ENCODE results near the gene LBHD2. TPM values are rescaled to one million over a fixed set of nuclear protein-coding genes. Genes with fewer than 3 reads are reported as not detected.
"Not testable (repeated sequence)": the region's sequence is repeated elsewhere in the genome, so short reads cannot be mapped to it uniquely, and the experiment has no call there.

LBHD2 gene
- total RNA-seq, 1 experiment from 2014 or later: not detected

GRCh38 chr14:103103461-103104388 is 19.7 kb downstream of the LBHD2 start:
- DNase-seq (ENCODE audit: low read depth): peak; percentile 82

DNA sequence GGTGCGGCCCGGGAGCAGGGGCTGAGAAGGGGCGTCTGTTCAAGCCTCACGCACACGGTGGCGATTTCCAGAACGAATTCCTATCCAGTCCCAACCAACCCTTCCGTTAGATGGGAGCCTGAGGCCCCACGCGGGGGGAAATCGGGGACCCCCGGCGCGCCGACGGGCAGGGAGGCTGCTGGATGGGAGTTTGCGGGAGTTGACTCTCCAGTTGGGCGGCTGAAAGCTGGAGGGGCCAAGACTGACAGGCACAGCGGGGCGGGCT is 20.3 kb downstream of the LBHD2 start:
- DNase-seq (ENCODE audit: low read depth): no peak

DNA sequence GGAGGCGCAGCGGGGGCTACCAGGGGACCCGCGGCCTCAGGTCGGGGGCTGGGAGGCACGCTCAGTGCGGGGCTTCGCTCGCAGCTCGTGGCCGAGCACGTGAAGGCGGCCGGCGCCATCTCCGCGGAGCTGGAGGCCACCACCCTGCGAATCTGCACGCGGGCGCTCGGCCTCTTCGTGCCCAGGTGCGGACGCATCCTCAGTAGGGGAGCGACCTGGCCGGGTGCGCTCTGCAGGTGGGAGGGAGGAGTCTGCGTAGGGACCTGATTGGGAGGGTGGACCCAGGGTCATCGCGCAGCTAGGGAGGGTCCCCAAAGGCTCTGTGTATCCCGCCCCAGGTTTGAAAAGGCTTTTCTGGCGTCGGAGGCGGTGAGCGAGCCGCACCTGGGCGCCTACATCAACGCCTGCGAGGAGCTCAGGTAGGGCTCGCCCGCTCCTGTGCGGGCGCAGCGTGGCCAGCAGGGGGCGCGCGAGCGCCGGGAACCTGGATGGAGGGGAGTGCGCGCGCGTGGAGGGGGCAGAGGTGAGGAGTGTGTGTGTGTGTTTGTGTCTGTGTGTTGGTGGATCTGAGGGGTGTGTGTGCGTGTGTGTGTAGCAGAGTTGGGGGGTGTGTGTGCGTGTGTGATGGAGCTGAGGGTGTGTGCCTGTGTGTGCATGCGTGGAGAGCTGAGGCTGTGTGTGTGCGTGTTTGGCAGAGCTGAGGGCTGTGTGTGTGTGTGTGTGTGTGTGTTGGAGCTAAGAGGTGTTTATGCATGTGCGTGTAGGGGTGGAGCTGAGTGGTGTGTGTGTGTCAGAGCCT is 20.8 kb downstream of the LBHD2 start:
- DNase-seq (ENCODE audit: low read depth): peak; percentile 36

GRCh38 chr14:103105580-103106150 is 21.7 kb downstream of the LBHD2 start:
- peak; percentile 49 for DNase-seq (ENCODE audit: low read depth)

DNA sequence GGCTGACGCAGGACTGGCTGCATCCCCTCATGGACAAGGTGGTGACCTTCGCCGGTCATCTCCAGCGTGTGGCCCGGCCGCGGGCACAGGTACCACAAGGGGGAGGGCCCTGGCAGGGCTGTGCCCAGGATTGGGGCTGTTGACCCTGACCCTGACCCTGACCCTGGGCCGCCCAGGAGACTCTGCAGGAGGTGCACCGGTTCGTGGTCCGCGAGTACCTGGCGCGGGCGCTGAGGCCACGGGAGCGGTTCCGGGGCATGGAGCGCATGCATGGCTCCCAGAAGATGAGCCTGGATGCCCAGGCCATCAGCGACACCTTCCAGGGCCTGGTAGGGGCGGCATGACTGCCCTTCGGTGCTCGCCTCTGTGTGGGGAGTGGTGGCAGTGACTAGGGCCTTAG is 23.4 kb downstream of the LBHD2 start:
- DNase-seq (ENCODE audit: low read depth): no peak

GRCh38 chr14:103107941-103108748 is 24.1 kb downstream of the LBHD2 start:
- DNase-seq (ENCODE audit: low read depth): no peak

DNA sequence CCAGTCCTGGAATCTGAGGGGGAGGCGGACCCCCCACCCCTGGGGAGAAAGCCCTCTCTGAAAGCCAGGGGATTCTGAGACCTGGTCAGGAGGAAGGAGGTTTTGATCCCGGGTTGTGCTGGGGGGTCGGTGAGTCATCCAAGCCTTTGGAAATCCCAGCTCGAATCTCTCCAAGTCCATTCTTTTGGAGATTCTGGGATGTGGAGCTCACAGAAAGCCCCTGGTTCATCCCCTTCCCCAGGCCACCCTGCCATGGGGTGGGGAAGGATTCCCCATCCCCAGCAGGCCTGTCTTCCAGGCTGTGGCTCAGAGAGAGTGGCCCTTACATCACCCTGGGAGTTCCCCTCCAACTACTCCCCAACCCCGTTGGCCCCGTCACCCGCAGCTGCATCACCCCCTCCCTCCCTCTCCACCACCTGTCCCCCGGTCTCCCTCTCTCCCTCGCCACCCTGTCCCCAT is 24.8 kb downstream of the LBHD2 start:
- peak; percentile 77 for DNase-seq (ENCODE audit: low read depth)

- peak; percentile 93 for DNase-seq (ENCODE audit: low read depth)
Observed at GRCh38 chr14:103109535-103110441, 25.8 kb downstream of the LBHD2 start.

DNA sequence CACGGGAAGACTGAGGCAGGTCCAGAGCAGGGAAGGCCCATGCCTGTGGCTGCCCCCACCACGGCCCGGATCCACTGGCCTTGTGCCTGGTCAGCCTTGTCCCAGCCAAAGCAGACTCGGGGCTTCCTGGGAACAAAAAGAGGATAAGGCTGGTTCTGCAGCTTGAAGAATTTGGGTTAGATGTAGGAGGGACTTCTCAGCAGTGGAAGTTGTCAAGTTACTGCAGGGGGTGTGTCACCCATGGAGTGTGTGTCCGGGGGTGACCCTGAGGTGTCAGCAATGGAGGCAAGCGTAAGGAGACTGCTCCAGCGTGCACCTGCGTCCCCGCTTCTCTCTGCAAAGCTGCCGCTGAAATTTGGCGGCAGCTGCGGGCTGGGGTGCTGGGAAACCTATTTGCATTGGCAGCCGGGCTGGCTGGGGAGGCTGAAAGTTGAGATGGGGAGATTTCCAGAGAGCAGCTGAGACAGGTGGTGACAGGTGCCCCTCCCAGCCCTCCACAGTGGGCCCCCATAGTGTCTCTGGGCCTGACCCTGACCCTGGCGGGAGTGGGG is 26.7 kb downstream of the LBHD2 start:
- DNase-seq (ENCODE audit: low read depth): peak; percentile 41

DNA sequence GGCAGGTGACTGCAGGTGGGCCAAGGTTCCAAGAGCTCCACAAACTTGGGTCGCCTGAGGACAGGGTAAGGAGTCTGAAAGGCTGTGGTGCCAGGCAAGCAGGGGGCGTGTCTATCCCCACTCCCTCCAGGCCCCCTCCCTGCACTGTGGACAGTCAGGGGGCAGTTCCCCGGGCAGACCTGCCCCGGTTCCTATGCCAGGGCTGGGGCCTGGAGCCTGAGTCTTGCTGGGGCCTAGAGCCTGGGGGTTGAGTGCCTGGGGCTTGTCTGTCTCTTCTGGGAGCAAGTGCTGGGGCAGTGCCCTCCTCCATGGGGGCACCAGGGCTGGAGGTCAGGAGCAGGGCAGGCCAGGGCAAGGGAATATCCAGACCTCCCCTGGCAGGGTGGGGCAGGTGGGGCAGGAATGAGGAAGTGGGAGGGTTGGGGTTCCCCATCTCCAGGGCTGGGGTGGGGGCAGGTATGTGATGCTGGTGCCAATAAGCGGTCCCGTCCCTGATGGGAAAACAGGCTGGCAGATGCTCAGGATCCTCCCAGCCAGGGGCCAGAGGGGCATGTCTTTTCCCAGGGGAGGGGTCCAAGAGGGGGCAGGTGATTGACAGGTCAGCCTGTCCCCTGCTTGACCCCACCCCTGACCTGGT is 27.3 kb downstream of the LBHD2 start:
- no peak for DNase-seq (ENCODE audit: low read depth)

DNA sequence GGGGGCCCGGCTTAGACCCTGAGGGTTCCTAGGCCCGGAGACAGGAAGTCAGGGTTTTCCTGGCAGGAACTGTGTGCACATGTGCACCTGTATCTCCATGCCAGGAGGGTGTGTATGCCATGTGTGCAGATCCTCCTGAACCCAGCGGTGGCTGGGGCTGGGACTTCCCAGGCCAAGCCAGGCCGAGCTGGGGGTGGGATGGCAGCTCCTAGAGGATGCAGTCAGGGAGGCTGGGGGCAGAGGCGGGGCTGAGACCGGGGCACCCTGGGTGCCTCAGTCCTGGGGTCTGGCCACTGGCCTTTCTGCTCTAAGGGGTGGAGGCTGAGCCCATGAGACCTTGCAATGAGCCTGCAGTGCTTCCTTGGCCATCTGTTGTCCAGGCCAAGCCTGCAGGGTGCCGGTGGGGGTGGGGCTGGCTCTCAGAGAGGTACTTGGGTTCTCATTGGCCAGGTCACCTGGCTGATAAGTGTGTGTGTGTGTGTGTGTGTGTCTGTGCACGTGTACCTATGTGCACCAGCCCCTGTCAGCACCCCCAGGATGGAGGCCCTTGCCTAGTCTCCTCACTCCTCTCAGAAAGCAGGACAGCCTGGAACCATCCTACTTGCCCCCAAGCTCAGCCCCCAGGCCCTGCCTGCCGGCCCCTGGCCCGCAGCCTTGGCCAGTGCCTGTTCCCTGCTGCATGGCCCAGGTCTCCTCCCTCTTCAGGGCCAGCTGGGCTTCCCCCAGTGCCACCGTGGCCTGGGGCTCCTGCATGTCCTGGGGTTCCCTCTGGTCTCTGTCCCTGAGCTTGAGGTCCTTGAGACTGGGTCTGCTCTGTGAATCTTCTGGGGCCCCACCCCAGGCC is 28.6 kb downstream of the LBHD2 start:
- DNase-seq (ENCODE audit: low read depth): no peak

DNA sequence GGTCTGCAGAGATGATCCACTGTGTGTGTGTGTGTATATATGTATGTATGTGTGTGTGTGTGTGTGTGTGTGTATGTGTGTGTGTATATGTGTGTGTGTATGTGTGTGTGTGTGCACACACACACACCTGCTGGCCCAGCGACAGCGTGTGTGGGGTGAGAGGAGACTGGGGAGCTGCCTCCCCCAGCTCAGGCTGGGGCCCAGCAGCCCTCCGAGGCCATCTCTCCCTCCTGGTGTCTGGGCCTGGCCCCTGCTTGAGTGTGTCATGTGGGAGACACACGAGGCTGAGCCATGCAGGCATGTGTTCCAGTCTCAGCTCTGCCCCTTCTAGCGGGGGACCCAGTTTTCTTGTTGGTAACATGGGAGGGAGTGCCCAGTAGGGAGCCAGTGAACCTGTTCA is 29.3 kb downstream of the LBHD2 start:
- DNase-seq (ENCODE audit: low read depth): no peak

- DNase-seq (ENCODE audit: low read depth): no peak
Observed at GRCh38 chr14:103113774-103114173, 29.8 kb downstream of the LBHD2 start.

DNA sequence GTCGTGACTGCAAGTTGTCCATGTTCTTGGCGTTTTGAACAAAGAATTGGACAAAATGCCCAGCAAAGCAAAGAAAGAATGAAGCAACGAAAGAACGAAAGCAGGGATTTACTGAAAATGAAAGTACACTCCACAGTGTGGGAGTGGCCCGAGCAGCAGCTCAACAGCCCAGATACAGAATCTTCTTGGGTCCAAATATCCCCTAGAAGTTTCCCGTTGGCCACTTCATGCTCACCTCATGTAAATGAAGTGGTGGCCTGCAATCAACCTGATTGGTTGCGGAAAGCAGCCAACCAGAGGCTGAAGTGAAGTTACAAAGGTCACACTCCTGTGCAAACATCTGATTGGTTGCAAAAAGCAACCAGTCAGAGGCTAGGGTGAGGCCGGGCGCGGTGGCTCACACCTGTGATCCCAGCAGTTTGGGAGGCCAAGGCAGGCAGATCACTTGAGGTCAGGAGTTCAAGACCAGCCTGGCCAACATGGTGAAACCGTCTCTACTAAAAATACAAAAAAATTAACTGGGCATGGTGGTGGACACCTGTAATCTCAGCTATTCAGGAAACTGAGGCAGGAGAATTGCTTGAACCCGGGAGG is 31.2 kb downstream of the LBHD2 start:
- DNase-seq (ENCODE audit: low read depth): not testable (repeated sequence)

DNA sequence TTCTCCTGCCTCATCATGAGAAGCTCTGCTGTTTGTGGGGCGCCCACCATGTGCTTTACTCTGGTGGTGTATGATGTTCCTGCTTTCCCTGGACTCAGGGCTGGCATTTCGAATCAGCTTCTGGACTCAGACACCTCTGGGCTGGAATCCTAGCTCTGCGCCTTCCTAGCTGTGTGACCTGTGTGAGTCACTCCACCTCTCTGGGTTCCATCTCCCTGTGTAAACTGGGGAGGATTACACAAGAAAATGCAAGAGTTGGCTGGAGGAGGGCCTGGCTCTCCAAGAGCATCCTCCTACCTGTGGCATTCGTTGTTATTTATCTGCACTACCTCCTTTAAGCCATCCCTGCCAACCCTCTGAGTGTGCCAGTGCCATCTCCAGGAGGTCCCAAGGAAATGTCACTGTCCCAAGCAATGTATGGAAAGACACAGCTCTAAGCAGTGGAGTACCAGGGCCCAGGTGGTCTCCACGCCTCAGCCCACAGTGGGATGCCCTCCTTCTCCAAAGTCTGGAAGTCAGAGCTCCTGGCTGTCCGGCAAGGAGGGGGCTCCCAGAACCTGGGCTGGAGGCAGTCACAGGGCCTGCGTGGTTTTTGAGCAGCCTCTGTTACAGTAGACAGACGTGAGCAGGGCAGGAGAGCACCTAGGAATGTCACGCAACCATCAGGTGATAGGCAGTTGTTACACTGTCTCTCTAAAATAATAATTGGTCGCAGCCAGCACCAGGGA is 32.0 kb downstream of the LBHD2 start:
- no peak for DNase-seq (ENCODE audit: low read depth)

DNA sequence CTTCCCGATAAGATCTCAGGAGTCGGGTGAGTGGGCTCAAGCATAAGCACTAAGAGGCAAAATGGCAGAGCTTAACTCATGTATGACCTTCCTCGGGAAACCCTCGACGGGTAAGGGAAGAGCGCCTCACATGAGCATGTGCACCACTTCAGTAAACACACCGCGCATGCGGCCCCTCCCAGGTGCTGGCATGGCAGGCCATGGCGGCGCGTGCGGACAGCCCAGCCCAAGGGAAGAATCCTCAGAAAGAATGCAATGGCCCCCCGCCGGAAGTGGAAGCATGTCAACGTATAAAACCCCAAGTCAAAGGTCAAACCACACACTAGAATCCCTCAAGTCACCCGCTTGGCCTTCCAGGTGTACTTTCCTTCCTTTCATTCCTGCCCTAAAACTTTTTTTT is 32.6 kb downstream of the LBHD2 start:
- DNase-seq (ENCODE audit: low read depth): no peak

DNA sequence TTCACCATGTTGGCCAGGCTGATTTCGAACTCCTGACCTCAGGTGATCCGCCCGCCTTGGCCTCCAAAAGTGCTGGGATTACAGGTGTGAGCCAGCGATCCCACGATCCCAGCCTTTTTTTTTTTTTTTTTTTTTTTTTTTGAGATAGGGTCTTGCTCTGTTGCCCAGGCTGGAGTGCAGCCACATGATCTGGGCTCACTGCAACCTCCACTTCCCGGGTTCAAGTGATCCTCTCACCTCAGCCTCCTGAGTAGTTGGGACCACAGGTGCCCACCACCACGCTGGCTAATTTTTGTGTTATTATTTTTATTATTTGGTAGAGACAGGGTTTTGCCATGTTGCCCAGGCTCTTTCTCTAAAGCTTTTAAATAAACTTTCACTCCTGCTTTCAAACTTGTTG is 33.5 kb downstream of the LBHD2 start:
- DNase-seq (ENCODE audit: low read depth): not testable (repeated sequence)
